ENCODE results near the gene BCAP31.
"Not testable (repeated sequence)": the region's sequence is repeated elsewhere in the genome, so short reads cannot be mapped to it uniquely, and the experiment has no call there.

The BCAP31 gene

GRCh38 chrX:153706799-153707198 is 17.4 kb downstream of the BCAP31 start:
- no peak overlapping the region for H3K4me3 ChIP-seq (replicated peaks; ENCODE audit: insufficient read depth, low read length)
- no peak for TF ChIP-seq GABPA (IDR thresholded peaks at IDR 0.05; ENCODE audit: low read depth)
- TF ChIP-seq SPI1 (IDR thresholded peaks at IDR 0.05; ENCODE audit: borderline replicate concordance, low read depth) = no peak
- no peak for TF ChIP-seq POLR2AphosphoS5 (IDR thresholded peaks at IDR 0.05; ENCODE audit: low read depth)
- no peak for TF ChIP-seq REST (IDR thresholded peaks at IDR 0.05; ENCODE audit: insufficient replicate concordance, low read depth)
- TF ChIP-seq CTCF (IDR thresholded peaks at IDR 0.05; ENCODE audit: insufficient read depth, low read length) = no peak
- H3K27ac ChIP-seq (replicated peaks) = no peak overlapping the region
- no peak for DNase-seq (ENCODE audit: low read depth in 1 of 2, low spot score in 1 of 2)
- H3K27me3 ChIP-seq (ENCODE audit: insufficient read depth, poor library complexity, severe bottlenecking) = no peaks in the 10 kb centered on the region

GRCh38 chrX:153705403-153706060 is 18.7 kb downstream of the BCAP31 start:
- not testable (repeated sequence) for DNase-seq (ENCODE audit: low read depth in 1 of 2, low spot score in 1 of 2); H3K27me3 ChIP-seq (ENCODE audit: insufficient read depth, poor library complexity, severe bottlenecking); H3K4me3 ChIP-seq (replicated peaks; ENCODE audit: insufficient read depth, low read length); H3K27ac ChIP-seq (replicated peaks)

- H3K27ac ChIP-seq (replicated peaks); DNase-seq (ENCODE audit: low read depth in 1 of 2, low spot score in 1 of 2); H3K27me3 ChIP-seq (ENCODE audit: insufficient read depth, poor library complexity, severe bottlenecking); H3K4me3 ChIP-seq (replicated peaks; ENCODE audit: insufficient read depth, low read length): not testable (repeated sequence)
These were observed 19.4 kb downstream of the BCAP31 start for GRCh38 chrX:153704631-153705402.

GRCh38 chrX:153704021-153704526 is 20.1 kb downstream of the BCAP31 start:
- H3K4me3 ChIP-seq (replicated peaks; ENCODE audit: insufficient read depth, low read length) = no peak overlapping the region
- H3K27me3 ChIP-seq (ENCODE audit: insufficient read depth, poor library complexity, severe bottlenecking) = no peaks in the 10 kb centered on the region
- no peak for DNase-seq (ENCODE audit: low read depth in 1 of 2, low spot score in 1 of 2)
- no peak for TF ChIP-seq REST (IDR thresholded peaks at IDR 0.05; ENCODE audit: insufficient replicate concordance, low read depth)
- no peak for TF ChIP-seq GABPA (IDR thresholded peaks at IDR 0.05; ENCODE audit: low read depth)
- no peak for TF ChIP-seq SPI1 (IDR thresholded peaks at IDR 0.05; ENCODE audit: borderline replicate concordance, low read depth)
- no peak for TF ChIP-seq CTCF (IDR thresholded peaks at IDR 0.05; ENCODE audit: insufficient read depth, low read length)
- TF ChIP-seq POLR2AphosphoS5 (IDR thresholded peaks at IDR 0.05; ENCODE audit: low read depth) = no peak
- no peak overlapping the region for H3K27ac ChIP-seq (replicated peaks)

Measured in HL-60 (cell line).